KBM-7 (cell line): ENCODE results near the gene SLC22A4.

Source experiments
- DNase-seq: peaks from one replicate; pipeline ENCODE4 v3.0.0-alpha.2; 2015
- in situ Hi-C: fragments of 300-500 bp; cut with MboI; formaldehyde crosslinking; loops from 2 replicates; pipeline ENCODE4 v1.14.3; 2020; ENCODE audit warnings: low sequenced_read_pairs, low pct_unique_long_range_greater_than_20kb, mixed read lengths

Gene SLC22A4

DNA sequence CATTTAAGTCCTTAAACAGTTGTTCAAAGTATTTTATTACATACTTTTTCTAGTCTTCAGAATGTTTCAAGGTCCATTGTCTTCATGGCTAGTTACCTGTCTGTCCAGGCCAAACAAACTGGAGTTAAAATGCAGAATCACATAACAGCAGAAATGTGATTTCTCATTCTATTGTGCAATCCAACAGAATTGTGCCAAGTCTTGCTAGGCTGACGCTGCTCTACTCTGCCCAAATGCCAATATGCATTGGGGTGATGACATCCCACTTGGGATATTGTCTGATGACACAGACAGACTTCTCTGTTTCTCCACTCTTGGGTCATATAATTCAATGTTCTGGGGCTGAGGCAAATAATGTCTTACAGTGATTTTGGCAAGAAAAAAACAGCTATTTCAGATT is 70.1 kb downstream of the SLC22A4 start:
- in situ Hi-C loops, result no loop called here
- DNase-seq, result no peak

DNA sequence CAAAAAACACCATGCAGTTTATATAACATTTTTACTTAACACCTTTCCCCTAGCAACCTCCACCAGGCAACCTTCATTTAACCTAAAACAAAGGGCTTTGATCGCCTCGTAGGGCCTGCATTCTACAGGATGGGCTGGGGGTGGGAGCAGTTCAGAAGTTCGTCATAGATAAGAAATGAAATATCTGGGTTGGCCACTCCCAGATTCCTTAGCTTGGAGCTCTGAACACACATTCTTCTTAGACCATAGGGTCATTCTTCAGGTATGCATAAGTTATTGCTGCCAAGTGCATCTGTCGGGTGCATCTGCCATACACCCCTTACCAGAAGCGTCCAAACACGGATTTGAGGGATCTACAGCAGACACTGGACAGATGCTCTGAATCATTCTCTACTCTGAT is 71.0 kb downstream of the SLC22A4 start:
- in situ Hi-C loops, result no loop called here
- no peak for DNase-seq

DNA sequence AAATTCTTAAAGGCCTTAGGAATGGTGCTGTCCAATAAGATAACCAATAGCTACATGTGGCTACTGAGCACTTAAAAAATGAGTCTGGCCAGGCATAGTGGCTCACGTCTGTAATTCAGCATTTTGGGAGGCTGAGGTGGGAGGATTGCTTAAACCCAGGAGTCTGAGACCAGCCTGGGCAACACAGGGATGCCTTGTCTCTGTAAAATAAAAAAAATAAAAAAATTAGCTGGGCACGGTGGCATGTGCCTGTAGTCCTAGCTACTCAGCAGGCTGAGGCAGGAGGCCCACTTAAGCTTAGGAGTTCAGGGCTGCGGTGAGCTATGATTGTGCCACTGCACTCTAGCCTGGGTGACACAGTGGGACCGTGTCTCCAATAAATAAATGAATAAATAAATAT is 74.0 kb downstream of the SLC22A4 start:
- no peak for DNase-seq
- in situ Hi-C loops, result no loop called here

DNA sequence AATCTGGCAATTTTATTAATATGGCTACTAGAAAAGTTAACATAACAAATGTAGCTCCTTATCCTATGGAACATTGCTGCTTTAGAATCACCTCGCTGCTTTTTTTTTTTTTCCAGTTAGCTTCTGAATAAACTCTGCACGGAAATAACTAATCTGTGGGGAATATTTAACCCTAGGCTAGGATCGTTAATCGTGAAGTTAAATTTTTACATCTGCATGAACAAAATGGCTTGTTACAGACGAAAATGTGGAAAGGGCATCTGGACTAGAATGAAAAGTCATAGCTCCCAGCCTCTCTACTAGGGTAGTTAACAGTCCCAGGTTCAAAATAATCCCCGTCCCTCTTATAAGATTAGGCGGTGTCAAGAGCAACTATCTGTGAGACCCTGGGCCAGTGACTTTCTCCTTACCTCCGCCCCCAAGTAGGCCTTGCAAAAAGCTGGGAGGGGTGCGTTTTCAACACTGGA is 74.8 kb downstream of the SLC22A4 start:
- in situ Hi-C loops, result no loop called here
- no peak for DNase-seq

DNA sequence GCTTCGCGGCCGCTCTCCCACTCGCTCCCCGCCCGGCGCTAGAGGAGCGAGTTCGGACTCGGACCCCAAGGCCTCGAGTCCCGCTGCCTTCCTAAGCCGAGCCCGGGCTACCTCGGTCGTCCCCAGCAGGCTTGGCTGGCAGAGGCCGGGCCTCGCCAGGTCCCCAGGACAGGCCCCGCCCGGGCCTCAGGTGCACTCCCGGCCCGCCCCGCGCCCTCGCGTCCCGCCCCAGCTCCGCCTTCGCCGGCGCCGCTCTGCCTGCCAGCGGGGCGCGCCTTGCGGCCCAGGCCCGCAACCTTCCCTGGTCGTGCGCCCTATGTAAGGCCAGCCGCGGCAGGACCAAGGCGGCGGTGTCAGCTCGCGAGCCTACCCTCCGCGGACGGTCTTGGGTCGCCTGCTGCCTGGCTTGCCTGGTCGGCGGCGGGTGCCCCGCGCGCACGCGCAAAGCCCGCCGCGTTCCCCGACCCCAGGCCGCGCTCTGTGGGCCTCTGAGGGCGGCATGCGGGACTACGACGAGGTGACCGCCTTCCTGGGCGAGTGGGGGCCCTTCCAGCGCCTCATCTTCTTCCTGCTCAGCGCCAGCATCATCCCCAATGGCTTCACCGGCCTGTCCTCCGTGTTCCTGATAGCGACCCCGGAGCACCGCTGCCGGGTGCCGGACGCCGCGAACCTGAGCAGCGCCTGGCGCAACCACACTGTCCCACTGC is 75.4 kb downstream of the SLC22A4 start, which contains the start of gene SLC22A5:
TSS of gene SLC22A5 (plus strand) at position 237 of the 707 bp plus-strand sequence. CDS start at position 500, 263 bp downstream.
- DNase-seq, result peak; percentile 76
- in situ Hi-C loops, result no loop called here

DNA sequence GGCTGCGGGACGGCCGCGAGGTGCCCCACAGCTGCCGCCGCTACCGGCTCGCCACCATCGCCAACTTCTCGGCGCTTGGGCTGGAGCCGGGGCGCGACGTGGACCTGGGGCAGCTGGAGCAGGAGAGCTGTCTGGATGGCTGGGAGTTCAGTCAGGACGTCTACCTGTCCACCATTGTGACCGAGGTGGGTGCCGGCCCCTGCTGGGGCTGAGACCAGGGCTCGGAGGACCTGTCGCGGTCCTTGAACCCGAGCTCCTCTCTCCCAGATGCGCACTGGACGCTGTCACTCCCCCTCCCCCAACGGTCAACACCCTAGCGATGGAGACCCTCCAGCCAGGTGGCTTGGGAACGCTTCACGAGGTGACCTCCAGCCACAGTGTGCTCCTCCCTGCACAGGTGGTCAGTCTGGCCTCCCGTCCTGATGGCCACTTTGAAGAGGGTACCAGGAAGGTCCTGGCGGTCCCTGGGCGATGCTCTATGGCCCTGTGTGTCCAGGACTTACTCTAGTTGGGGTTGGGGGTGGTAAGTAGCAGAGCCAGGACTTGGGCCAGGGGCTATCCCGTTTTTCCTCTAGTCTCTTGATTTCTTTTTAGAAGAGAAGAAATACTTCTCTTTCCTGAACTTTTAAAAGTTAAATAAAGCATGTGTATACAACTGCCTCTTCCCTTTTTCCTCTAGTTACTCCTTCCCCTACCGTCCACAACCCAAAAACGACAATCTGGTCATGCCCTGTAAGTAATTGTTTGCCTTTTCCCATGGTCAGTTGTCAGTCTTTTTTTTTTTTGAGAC is 76.2 kb downstream of the SLC22A4 start:
- in situ Hi-C loops, result no loop called here
- DNase-seq, result peak; percentile 31

DNA sequence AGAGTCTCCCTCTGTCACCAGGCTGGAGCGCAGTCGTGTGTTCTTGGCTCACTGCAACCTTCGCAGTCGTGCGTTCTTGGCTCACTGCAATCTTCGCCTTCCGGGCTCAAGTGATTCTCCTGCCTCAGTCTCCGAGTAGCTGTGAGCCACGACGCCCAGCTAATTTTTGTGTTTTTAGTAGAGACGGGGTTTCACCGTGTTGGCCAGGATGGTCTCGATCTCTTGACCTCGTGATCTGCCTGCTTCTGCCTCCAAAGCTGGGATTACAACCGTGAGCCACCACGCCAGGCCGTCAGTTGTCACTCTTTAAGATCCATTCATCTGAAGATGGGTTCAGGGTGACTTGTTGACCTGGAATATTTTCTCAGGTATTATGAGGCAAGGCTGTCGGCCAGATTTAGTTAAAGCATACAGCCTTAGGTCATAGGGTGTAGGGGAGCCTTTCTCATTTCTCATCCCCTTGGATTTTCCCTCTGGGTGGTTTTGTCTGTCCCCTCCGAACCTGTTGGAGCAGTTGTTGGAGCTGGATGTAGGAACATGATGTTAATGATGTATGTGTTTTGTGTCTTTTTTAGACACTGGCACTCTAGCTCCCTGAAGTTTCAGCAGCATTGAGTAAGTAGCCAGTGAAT is 76.9 kb downstream of the SLC22A4 start:
- in situ Hi-C loops, result no loop called here
- DNase-seq, result peak; percentile 10

DNA sequence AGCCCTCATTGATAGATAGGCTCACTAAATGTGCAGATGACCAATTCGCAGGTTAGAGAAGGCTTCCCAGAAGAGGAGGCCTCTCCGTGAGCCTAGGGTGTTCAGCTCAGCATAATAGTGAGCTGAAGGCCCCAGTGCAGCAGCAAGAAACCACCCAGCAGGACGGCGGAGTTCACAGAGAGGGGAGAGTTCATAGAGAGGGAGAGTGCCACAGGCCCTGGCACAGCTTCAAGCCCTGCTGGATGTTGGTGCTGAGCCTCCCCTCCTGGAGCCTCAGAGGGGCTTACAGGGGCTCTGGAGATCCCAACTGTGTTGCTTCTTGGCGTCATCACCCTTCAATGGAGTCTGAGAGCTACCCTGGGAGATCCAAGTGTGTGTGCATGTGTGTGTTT is 77.4 kb downstream of the SLC22A4 start:
- in situ Hi-C loops, result no loop called here
- DNase-seq, result peak; percentile 12

DNA sequence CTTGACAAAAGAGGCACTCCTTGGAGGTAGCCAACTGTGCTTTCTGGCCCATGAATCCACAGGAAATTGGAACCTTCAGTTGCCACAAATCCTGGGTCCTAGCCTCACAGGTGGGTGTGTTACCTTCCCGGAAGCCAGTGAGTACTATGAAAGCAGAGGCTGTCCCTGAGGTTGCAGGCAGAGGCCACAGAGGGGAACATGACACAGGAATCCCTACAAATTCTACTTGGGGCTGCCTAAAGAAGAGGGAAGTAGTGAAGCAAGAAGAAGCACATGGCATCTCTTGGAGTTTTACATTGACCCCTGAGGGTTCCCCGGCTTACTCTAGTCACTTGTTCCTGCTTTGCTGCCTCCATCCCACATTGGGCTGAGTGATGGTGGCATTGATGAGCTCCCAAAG is 77.9 kb downstream of the SLC22A4 start:
- in situ Hi-C loops, result no loop called here

DNA sequence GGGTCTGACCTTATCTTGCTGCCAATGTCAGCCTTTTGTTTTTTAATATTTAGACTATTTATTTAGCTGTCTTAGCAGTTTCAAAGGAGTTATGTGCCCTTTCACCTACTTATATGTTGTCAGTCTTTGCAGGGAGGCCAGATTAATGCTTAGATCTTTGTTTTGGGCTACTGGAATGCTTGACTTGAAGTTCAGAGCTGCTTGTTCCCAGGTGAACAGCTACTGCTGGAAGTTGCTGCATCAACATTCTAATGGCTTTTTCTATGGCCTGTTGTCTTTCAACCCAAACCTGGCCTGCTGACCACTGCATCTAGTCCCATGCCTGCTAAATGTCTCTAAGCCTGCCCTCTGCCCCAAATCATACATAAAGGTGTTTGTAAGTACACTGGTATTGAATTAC is 78.3 kb downstream of the SLC22A4 start:
- DNase-seq, result no peak
- in situ Hi-C loops, result no loop called here

More for the DNA sequence above, 77.9 kb downstream of the SLC22A4 start:
- DNase-seq, result peak; percentile 64

DNA sequence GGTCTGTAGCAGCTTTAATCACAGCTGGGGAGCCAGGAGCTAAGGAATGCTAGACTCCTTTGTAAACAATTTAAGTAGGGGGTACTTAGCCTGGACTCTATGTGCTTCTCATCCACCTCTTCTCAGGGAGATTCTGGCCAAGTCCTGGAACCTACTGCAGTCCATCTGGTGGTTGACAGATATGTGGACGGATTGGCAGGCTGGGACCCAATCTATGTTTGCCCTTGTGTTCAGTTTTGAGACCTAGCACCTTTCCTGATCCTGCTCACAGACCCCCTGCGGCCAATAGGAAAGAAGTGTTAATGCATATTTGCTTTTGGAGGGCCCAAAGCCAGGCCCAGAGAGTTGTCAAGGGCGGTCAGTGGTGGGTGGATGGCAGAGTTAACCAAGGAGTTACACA is 81.8 kb downstream of the SLC22A4 start:
- in situ Hi-C loops, result no loop called here
- DNase-seq, result no peak

DNA sequence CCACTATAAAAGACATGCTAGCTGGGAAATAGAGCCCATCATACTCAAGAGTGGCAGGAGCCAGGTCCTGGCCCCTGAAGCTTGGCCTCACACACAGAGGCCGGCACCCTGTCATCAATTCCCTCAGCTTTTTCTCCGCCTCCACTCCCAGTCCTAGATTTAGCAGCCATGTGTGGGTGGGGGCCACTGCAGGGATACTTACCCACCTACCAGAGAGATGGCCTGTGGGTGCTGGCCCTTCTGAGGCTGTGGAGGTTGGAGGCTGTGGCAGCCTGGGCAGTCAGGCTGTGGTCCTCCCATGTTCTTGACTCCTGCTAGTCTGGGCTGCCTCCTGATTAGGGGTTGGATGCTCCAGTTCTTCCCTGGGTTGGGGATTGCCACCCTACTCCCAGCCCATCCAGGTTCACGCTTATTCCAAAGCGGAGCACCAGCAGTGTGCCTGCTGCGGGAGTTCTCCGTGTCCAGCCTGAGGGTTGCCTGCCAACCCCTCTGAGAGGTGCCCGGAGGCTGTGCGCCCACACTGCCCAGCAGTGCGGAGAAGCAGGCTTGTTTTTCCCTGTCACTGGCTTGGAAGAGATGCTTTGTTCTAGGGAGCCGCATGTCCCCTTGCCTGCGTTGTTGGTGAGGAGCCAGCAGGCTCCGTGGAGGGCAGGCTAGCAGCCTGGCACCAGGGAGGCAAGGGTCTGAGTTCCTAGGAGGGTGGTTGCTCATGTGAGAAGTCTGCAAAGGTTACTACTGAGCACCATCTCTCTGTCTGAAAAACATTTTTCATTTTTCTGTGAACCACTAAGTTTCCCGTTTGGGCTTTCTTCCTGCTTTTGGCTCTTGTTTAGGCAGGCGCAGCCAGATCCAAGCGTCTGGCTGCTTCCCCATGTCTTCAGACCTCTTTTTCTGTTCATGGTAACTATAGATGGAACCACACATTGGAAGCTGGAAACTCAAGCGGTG is 82.8 kb downstream of the SLC22A4 start:
- no peak for DNase-seq
- in situ Hi-C loops, result no loop called here

DNA sequence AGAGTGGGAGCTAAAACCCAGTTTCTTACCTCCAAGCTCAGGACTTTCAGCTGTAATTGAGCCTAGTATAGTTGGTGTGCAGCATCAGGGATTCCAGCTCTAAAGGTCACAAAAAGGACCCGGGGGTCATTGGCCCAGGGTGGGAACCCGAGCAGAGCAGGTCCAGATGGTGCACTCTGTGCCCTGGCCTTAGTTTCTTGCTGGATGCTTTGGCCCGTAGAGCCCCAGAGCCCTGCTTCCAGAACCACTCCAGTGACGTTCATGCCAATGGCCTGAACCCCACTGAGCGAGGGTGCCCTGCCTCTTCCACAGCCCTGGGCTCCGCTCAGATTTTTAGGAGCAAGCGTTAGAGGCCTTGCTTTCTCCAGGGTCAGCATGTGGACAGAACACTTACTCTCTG is 83.5 kb downstream of the SLC22A4 start:
- no peak for DNase-seq

DNA sequence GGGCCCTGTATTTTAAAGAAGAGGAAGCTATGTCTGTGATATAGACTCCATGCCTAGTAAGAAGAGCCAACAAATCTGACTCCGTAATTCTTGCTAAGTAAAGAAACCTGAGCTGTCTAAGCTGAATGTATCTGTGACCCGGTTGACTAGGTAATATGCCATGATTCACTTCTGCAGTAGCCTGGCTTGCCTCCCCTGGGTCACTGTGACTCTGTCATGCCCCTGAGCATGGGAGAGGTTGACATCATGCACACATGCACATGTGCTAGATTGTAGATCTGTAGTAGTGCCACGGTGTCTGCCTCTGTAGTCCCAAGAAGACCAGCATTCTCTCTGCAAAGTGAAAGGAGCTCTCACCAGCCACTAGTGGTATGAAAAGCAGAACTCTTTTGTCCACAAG is 84.4 kb downstream of the SLC22A4 start:
- in situ Hi-C loops, result no loop called here
- peak; percentile 23 for DNase-seq

More for the DNA sequence above, 83.5 kb downstream of the SLC22A4 start:
- in situ Hi-C loops, result no loop called here

DNA sequence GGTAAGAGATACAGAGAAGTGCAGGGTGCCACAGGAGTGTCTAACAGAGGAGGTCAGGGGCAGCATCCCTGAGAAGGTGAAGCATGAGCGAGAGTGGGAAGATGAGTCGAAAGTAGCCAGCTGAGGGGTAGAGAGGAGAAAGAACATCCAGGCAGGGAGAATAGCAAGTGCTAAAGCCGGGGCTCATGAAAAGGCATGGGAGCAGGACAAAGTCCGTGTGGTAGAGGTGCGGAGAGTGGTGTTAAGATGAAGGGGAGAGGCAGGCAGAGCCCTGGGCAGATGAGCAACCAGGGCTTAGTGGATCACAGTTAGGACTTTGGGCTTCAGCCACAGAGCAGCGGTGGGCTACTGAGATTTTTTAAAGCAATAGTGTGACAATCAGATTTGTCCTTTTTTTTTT is 85.9 kb downstream of the SLC22A4 start:
- in situ Hi-C loops, result no loop called here

DNA sequence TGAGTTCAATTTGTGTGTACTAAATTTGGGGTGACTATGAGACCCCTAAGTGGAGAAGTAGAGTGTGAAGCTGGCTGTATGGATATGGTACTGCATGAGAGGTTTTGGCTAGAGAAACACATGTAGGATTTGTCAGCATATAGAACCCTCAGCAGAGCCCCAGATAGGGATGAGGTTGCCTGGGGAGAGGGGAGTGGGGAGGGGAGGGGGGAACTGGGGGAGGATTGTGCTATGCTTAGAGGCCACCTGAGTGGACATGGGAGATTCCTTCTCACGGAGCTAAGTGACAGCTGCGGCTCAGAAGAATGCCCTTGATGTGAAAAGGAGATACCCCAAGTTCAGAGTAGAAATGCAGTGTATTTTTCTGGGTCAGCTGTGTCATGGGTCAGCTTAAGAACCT is 86.5 kb downstream of the SLC22A4 start:
- DNase-seq, result no peak
- in situ Hi-C loops, result no loop called here

More for the DNA sequence above, 85.9 kb downstream of the SLC22A4 start:
- DNase-seq, result no peak

DNA sequence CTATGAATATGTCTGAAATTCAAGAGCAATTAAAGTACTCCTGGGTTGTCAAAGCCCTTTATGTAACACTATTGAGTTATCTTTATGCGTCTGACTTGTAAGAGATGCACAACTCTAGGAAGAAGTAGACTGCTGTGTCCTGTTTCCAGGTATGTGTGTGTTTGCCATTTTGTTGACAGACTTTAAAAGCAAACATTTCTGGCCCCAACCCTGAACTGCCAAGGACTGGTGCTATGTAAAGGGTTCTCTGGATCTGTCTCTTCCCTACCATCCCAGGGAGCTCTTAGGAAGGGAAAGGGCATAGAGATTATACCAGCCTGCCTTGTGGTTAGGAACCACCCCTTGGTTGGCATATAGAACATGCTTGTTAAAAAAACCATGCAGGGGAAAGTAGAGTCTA is 87.4 kb downstream of the SLC22A4 start:
- DNase-seq, result no peak
- in situ Hi-C loops, result no loop called here

DNA sequence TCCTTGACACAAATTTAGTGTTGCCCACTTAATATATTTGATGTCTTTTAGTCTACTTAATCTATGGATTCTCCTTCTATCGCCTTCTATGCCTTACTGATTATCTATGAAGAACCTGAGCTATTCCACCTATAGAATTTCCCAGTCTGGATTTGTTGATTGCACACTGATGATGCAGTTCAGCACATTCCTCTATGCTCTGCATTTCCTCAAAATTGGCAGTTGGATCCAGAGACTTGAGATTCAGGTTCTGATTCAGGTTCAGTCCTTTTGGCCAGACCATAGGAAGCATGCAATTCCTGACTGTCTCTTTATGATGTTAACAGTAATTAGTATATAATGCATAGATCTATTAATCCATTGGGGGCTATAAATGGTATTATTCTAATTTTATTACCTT is 89.1 kb downstream of the SLC22A4 start:
- DNase-seq, result no peak
- in situ Hi-C loops, result no loop called here

DNA sequence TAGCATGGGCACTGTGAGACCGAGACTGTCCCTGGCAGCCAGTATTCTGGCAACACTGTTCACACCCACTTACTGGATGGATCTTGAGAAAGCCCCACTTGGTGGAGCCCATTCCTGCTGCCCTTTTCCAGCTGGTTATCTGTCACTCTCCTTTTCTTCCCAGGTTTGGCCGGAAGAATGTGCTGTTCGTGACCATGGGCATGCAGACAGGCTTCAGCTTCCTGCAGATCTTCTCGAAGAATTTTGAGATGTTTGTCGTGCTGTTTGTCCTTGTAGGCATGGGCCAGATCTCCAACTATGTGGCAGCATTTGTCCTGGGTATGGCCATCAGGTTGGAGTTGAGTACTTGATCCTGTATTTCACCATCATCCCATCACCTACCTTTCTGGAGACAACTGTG is 89.8 kb downstream of the SLC22A4 start:
- no peak for DNase-seq
- in situ Hi-C loops, result no loop called here
